ENCODE data around the gene PTRHD1. TPM values are rescaled to one million over a fixed set of nuclear protein-coding genes. Genes with fewer than 3 reads are reported as not detected.

Gene PTRHD1
- polyA plus RNA-seq, 1 of the 3 experiments (the other 2 are of a cell fraction) = 74.4 TPM

DNA sequence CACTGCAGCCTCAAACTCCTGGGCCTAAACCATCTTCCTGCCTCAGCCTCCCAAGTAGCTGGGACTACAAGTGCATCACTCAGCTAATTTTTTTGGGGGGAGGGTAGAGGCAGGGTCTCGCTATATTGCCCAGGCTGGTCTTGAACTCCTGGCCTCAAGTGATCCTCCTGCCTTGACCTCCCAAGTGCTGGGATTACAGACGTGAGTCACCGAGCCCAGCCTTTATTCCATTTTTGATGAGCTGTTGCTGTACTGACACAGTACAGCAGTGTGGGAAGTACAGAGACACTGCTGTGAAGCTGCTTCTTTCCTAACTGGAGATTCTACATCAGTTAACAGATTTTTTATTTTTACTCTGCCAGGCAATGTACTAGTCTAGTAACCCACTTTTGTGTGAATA is 18.8 kb downstream of the PTRHD1 start:
- H3K27ac ChIP-seq (ENCODE audit: low read depth in 2 of 2, low read length in 1 of 2) = no peak overlapping the region
- no peak for DNase-seq
- H3K9ac ChIP-seq = no peak overlapping the region
- peaks cover 0 to 8% of the 10 kb centered on the region in 2 experiments for H3K36me3 ChIP-seq (replicated peaks in 1 of 2; ENCODE audit: control insufficient read depth in 1 of 2, insufficient read depth in 2 of 2, low read length in 1 of 2)
- H3K4me3 ChIP-seq (ENCODE audit: low read depth in 2 of 2, low read length in 1 of 2) = no peak overlapping the region
- POLR2A ChIA-PET = no interaction called here
- TF ChIP-seq GABPA (IDR thresholded peaks at IDR 0.05; ENCODE audit: low read depth) (no peak), RXRA (IDR thresholded peaks at IDR 0.05; ENCODE audit: borderline replicate concordance, low read depth) (no peak), EP300 (IDR thresholded peaks at IDR 0.05; ENCODE audit: borderline replicate concordance in 1 of 2, low read depth in 1 of 2, low read length in 1 of 2) (no peak), JUND (IDR thresholded peaks at IDR 0.05) (no peak), NRF1 (IDR thresholded peaks at IDR 0.05; ENCODE audit: low read depth, low read length) (no peak), CHD2 (IDR thresholded peaks at IDR 0.05; ENCODE audit: low read length, partially characterized antibody) (no peak), ELF1 (IDR thresholded peaks at IDR 0.05) (no peak), RCOR1 (IDR thresholded peaks at IDR 0.05; ENCODE audit: low read length) (no peak), SMC3 (IDR thresholded peaks at IDR 0.05; ENCODE audit: low read depth, low read length) (no peak)
- TF ChIP-seq, protein P1, sequence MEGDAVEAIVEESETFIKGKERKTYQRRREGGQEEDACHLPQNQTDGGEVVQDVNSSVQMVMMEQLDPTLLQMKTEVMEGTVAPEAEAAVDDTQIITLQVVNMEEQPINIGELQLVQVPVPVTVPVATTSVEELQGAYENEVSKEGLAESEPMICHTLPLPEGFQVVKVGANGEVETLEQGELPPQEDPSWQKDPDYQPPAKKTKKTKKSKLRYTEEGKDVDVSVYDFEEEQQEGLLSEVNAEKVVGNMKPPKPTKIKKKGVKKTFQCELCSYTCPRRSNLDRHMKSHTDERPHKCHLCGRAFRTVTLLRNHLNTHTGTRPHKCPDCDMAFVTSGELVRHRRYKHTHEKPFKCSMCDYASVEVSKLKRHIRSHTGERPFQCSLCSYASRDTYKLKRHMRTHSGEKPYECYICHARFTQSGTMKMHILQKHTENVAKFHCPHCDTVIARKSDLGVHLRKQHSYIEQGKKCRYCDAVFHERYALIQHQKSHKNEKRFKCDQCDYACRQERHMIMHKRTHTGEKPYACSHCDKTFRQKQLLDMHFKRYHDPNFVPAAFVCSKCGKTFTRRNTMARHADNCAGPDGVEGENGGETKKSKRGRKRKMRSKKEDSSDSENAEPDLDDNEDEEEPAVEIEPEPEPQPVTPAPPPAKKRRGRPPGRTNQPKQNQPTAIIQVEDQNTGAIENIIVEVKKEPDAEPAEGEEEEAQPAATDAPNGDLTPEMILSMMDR (IDR thresholded peaks at IDR 0.05) = no peak
- TF ChIP-seq, protein P2, sequence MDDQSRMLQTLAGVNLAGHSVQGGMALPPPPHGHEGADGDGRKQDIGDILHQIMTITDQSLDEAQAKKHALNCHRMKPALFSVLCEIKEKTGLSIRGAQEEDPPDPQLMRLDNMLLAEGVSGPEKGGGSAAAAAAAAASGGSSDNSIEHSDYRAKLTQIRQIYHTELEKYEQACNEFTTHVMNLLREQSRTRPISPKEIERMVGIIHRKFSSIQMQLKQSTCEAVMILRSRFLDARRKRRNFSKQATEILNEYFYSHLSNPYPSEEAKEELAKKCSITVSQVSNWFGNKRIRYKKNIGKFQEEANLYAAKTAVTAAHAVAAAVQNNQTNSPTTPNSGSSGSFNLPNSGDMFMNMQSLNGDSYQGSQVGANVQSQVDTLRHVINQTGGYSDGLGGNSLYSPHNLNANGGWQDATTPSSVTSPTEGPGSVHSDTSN (IDR thresholded peaks at IDR 0.05) = no peak
- TF ChIP-seq, protein P3, sequence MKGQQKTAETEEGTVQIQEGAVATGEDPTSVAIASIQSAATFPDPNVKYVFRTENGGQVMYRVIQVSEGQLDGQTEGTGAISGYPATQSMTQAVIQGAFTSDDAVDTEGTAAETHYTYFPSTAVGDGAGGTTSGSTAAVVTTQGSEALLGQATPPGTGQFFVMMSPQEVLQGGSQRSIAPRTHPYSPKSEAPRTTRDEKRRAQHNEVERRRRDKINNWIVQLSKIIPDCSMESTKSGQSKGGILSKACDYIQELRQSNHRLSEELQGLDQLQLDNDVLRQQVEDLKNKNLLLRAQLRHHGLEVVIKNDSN (IDR thresholded peaks at IDR 0.05; ENCODE audit: borderline replicate concordance, low read depth) = no peak
- CTCF ChIA-PET = interaction anchor here (0.6 to 1.6 kb wide), 5 partner anchors 14 to 364 kb away, joined by 3 to 7 read pairs (median 4); partner anchors contain the start of genes CENPO and PTRHD1
- no peaks in the 10 kb centered on the region for H3F3A ChIP-seq (replicated peaks; ENCODE audit: insufficient read depth)
- H3K4me1 ChIP-seq (ENCODE audit: control insufficient read depth in 1 of 2, insufficient read depth in 2 of 2, low read depth in 1 of 2, low read length in 1 of 2) = peaks cover 0 to 4% of the 10 kb centered on the region in 2 experiments; a peak in 1 of 4 replicates
- H3K27me3 ChIP-seq (ENCODE audit: insufficient read depth) = no peaks in the 10 kb centered on the region
- no peaks in the 10 kb centered on the region for H4K20me1 ChIP-seq (ENCODE audit: insufficient read depth)
- H2AFZ ChIP-seq (ENCODE audit: low read depth) = no peak overlapping the region
- 94% methylated on average over 3 of the region's 3 CpGs for WGBS (ENCODE audit: low lambda C conversion rate)
- H3K9me2 ChIP-seq = no peaks in the 10 kb centered on the region
- no peak overlapping the region for H3K4me2 ChIP-seq
- H3K79me2 ChIP-seq (ENCODE audit: insufficient read depth) = no peaks in the 10 kb centered on the region
- H3K9me3 ChIP-seq = no peaks in the 10 kb centered on the region

DNA sequence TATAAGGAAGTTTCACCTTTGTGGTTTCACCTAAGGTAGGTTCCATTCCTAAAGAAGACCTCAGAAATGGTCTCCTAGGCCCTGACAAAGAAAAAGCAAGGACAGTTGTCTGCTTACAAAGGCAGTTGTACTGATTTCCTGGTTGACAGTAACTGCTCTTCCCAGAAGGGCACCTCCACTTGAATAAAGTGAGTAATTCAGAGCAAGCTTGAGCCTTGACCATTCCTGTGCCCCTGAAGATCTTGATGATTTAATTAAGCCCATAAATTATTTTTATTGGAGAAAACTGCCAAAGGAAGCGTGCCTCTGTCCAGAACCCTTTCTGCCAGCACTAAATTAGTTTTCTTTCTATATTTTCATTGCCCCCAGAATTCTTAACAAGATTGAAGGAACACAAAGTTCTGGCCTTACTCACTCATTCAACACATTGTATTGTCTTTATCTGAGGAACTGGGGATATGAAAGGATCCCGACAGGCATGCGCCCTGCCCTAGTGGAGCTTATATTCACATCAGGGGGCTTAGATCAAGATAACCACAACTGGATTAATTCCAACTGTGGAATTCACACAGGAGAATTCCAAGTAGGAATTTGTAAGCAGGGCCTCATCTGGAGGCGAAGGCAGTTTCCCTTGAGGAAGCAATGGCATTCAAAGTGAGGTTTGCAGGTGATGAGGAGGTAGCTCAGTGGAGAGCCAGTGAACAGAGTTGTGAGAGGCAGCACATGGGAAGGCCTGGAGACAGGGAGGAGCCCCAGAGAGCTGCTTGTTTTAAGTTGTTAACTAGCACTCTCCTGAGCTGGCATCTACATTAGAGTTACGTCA is 21.2 kb downstream of the PTRHD1 start:
- H4K20me1 ChIP-seq (ENCODE audit: insufficient read depth) = no peaks in the 10 kb centered on the region
- H3K79me2 ChIP-seq (ENCODE audit: insufficient read depth) = no peaks in the 10 kb centered on the region
- peaks cover 0 to 4% of the 10 kb centered on the region in 2 experiments; a peak in 1 of 4 replicates for H3K4me1 ChIP-seq (ENCODE audit: control insufficient read depth in 1 of 2, insufficient read depth in 2 of 2, low read depth in 1 of 2, low read length in 1 of 2)
- no peaks in the 10 kb centered on the region for H3F3A ChIP-seq (replicated peaks; ENCODE audit: insufficient read depth)
- no peaks in the 10 kb centered on the region for H3K27me3 ChIP-seq (ENCODE audit: insufficient read depth)
- H3K36me3 ChIP-seq (replicated peaks in 1 of 2; ENCODE audit: control insufficient read depth in 1 of 2, insufficient read depth in 2 of 2, low read length in 1 of 2) = peaks cover 6 to 20% of the 10 kb centered on the region in 2 experiments
- no peak for DNase-seq
- H3K27ac ChIP-seq (ENCODE audit: low read depth in 2 of 2, low read length in 1 of 2) = no peak overlapping the region
- CTCF ChIA-PET = interaction anchor here (0.6 to 1.3 kb wide), 4 partner anchors 9 to 424 kb away, joined by 3 to 6 read pairs (median 3); no protein-coding TSS in a partner anchor
- POLR2A ChIA-PET = interaction anchor here (0.6 kb wide), 1 partner anchor 13 kb away, joined by 4 read pairs; no protein-coding TSS in a partner anchor
- no peak overlapping the region for H3K4me3 ChIP-seq (ENCODE audit: low read depth in 2 of 2, low read length in 1 of 2)
- no peak overlapping the region for H3K9ac ChIP-seq
- no peaks in the 10 kb centered on the region for H3K9me3 ChIP-seq
- no peak overlapping the region for H2AFZ ChIP-seq (ENCODE audit: low read depth)
- 92% methylated on average over 5 of the region's 5 CpGs for WGBS (ENCODE audit: low lambda C conversion rate)
- no peak overlapping the region for H3K4me2 ChIP-seq
- no peaks in the 10 kb centered on the region for H3K9me2 ChIP-seq
- no peak for TF ChIP-seq TEAD4 (IDR thresholded peaks at IDR 0.05; ENCODE audit: borderline replicate concordance, insufficient read depth)
- no peak for TF ChIP-seq RFX5 (IDR thresholded peaks at IDR 0.05; ENCODE audit: low read length)
- TF ChIP-seq, protein P2 (IDR thresholded peaks at IDR 0.05) = no peak
- no peak for TF ChIP-seq EZH2phosphoT487 (IDR thresholded peaks at IDR 0.05; ENCODE audit: borderline replicate concordance, low read depth)
- TF ChIP-seq, protein P4, sequence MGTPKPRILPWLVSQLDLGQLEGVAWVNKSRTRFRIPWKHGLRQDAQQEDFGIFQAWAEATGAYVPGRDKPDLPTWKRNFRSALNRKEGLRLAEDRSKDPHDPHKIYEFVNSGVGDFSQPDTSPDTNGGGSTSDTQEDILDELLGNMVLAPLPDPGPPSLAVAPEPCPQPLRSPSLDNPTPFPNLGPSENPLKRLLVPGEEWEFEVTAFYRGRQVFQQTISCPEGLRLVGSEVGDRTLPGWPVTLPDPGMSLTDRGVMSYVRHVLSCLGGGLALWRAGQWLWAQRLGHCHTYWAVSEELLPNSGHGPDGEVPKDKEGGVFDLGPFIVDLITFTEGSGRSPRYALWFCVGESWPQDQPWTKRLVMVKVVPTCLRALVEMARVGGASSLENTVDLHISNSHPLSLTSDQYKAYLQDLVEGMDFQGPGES (IDR thresholded peaks at IDR 0.05; ENCODE audit: low read depth, low read length) = no peak
- TF ChIP-seq JUND (IDR thresholded peaks at IDR 0.05) = no peak
- no peak for TF ChIP-seq RCOR1 (IDR thresholded peaks at IDR 0.05; ENCODE audit: low read length)
- no peak for TF ChIP-seq MEF2A (IDR thresholded peaks at IDR 0.05; ENCODE audit: borderline replicate concordance, low read depth)
- TF ChIP-seq GATA2 (CRISPR knock-in tag; IDR thresholded peaks at IDR 0.05) = no peak
